Erythroblast (primary cell): Measurements from ENCODE around the gene RPS6KA2.

Experiments used
- GATA1 ChIP-seq: IDR thresholded peaks from 2 replicates; pipeline ENCODE4 v1.6.1; 2011; ENCODE audit warnings: low read depth, mild to moderate bottlenecking, control low read depth, low read length, moderate library complexity
- POLR2A ChIP-seq: IDR thresholded peaks from 2 replicates; pipeline ENCODE4 v1.6.1; 2011; ENCODE audit warnings: mild to moderate bottlenecking, low read length

- no peak for TF ChIP-seq POLR2A
- no peak for TF ChIP-seq GATA1
These were observed 247.3 kb downstream of the RPS6KA2 start for GRCh38 chr6:166379800-166380199.
